Loucy (cell line): ENCODE measurements around the gene CYTL1.

Source experiments
- CTCF ChIP-seq: fragments of 200-600 bp; sonication (generic); conservative IDR thresholded peaks from 2 replicates; pipeline ENCODE4 v1.5.1; 2014; ENCODE audit warnings: mild to moderate bottlenecking, antibody characterized with exemption, low read length
- EZH2phosphoT487 ChIP-seq: fragments of 200-600 bp; IDR thresholded peaks from 2 replicates; pipeline ENCODE4 v1.6.1; 2018; ENCODE audit warnings: antibody characterized with exemption, mild to moderate bottlenecking, moderate library complexity, borderline replicate concordance

- TF ChIP-seq EZH2phosphoT487 (no peak), CTCF (no peak)
These were observed 1.2 kb downstream of the CYTL1 start for GRCh38 chr4:5018096-5018495.
